ENCODE results near the gene EXOC2.

The EXOC2 gene

DNA sequence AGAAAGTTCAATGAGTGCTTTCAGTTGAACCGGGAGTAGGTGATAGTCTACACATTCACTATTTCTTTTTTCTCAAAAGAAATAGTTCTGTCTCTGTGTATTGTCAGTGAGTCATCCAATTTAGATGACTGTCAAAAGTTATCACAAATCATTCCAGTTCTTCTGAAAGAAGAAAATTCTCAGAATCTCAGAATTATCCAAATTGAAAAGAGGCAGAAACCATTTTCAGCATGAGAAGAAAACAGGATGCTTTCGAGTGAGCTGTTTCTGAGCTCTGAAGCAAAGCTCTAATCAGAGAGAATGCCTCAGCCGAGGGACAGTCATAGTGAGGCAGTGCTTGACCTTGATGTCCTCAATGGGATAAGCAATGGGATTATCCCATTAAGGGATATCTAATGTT is 134.0 kb downstream of the EXOC2 start:
- no peak for DNase-seq (ENCODE audit: low read depth)
- no peak overlapping the region for H3K4me3 ChIP-seq (ENCODE audit: low read depth, low read length)
- TF ChIP-seq, protein P1, sequence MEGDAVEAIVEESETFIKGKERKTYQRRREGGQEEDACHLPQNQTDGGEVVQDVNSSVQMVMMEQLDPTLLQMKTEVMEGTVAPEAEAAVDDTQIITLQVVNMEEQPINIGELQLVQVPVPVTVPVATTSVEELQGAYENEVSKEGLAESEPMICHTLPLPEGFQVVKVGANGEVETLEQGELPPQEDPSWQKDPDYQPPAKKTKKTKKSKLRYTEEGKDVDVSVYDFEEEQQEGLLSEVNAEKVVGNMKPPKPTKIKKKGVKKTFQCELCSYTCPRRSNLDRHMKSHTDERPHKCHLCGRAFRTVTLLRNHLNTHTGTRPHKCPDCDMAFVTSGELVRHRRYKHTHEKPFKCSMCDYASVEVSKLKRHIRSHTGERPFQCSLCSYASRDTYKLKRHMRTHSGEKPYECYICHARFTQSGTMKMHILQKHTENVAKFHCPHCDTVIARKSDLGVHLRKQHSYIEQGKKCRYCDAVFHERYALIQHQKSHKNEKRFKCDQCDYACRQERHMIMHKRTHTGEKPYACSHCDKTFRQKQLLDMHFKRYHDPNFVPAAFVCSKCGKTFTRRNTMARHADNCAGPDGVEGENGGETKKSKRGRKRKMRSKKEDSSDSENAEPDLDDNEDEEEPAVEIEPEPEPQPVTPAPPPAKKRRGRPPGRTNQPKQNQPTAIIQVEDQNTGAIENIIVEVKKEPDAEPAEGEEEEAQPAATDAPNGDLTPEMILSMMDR (IDR thresholded peaks at IDR 0.05; ENCODE audit: low read depth, low read length, missing control alignments): no peak
- in situ Hi-C loops (cut with HindIII; ENCODE audit: low sequenced_read_pairs): no loop called here

DNA sequence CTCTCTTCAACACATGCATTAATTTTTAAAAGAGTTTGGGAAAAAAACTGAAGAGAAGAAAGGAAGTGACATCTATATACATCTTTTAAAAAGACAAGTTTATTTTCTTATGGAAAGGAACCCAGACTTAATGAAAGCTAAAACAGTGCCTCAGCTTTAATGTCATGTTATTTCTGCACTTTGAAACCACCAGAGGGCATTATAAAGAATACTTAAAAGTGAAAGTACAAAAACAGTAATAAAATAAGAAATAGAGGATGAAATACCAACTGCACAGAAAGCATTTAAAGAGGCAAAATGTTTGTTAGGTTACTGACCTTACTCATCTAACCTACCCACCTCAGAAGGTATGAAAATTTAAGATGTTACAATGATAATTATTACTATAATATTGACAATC is 134.8 kb downstream of the EXOC2 start:
- DNase-seq (ENCODE audit: low read depth): no peak
- TF ChIP-seq, protein P1 (IDR thresholded peaks at IDR 0.05; ENCODE audit: low read depth, low read length, missing control alignments): peak; percentile 10
- in situ Hi-C loops (cut with HindIII; ENCODE audit: low sequenced_read_pairs): no loop called here
- no peak overlapping the region for H3K4me3 ChIP-seq (ENCODE audit: low read depth, low read length)

DNA sequence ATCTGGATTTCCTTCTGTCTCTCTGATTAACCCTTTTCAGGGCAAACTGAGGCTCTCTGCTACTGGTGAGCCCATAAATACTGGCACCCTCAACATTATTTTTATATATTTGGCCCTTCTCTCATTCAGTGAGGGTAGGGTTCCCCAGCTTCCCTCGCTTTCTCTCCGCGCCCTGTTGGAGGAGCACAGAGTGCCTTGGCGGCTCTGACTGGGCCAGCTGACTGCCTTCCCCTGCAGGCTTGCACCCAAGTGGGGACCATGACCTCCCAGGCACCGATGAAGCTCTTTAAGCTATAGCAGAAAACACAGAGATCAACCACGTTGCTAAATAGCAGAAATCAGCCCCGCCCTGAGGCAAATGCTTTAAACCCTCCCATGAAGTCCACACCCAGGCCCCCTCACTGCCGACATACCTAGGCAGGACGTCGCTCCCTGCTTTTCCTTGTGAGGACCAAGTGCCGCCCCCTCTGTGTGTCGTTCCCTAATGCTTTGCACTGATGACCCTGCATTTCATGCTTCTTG is 141.0 kb downstream of the EXOC2 start:
- H3K4me3 ChIP-seq (ENCODE audit: low read depth, low read length): no peak overlapping the region
- in situ Hi-C loops (cut with HindIII; ENCODE audit: low sequenced_read_pairs): no loop called here
- TF ChIP-seq, protein P1 (IDR thresholded peaks at IDR 0.05; ENCODE audit: low read depth, low read length, missing control alignments): no peak
- no peak for DNase-seq (ENCODE audit: low read depth)

DNA sequence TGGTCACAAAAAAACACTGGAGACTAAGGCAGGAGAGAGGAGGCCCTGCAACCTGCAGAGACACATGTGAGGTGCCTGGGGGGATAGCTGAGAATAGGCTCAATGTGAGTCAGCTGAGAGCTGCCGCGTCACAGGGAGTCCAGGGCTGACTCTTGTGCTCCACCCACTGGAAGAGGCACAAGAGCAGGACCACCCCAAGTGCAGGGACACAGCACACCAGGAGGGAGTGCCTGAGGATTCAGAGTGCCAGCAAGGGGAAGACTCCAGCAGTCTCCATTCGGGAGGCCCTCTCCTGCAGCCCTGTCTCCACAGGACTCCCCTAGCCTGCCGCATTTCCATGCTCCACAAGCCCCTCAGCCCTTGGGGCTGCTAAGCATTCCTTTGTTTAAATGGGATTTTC is 141.5 kb downstream of the EXOC2 start:
- no peak for DNase-seq (ENCODE audit: low read depth)
- TF ChIP-seq, protein P1 (IDR thresholded peaks at IDR 0.05; ENCODE audit: low read depth, low read length, missing control alignments): peak; percentile 29
- no peak overlapping the region for H3K4me3 ChIP-seq (ENCODE audit: low read depth, low read length)
- in situ Hi-C loops (cut with HindIII; ENCODE audit: low sequenced_read_pairs): no loop called here

DNA sequence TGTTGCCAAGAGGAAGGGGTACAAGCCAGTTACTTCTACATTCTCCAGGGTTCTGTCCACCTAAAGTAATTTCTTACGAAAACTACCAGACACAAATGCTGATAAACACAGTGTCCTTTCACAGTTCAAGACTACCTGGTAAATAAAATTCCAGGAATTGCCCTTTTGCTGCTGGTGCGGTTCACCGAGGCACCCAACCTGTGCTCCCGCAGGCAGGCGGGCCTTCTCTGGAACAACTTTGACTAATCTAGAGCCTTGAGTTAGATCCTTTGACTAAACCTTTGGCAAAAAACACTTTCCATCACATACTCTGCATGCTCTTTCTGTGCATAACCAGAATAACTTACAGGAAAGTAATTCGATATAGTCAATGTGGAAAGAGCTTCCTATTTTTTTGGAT is 143.0 kb downstream of the EXOC2 start:
- no peak for DNase-seq (ENCODE audit: low read depth)

DNA sequence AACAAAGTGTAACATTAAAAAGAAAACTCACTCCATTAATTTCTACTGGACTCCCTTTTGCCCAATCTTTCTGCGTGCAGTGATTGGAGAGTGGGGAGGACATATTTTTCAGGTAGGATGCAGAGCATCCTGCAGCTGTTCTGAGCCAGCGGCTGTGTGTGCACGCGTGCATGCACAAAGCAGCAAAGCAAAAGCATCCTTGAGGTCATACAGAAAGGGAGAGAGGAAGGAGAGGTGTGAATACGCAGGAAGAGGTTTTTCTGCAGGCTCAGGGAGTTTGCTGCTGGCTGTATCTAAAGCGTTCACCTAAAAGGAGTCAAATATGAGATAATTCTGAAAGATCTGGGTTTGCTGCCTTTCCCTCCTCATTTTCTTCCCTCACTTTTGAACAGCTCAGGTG is 144.4 kb downstream of the EXOC2 start:
- H3K4me3 ChIP-seq (ENCODE audit: low read depth, low read length): no peak overlapping the region
- TF ChIP-seq, protein P1 (IDR thresholded peaks at IDR 0.05; ENCODE audit: low read depth, low read length, missing control alignments): no peak
- in situ Hi-C loops (cut with HindIII; ENCODE audit: low sequenced_read_pairs): no loop called here
- DNase-seq (ENCODE audit: low read depth): no peak

More for the DNA sequence above, 143.0 kb downstream of the EXOC2 start:
- in situ Hi-C loops (cut with HindIII; ENCODE audit: low sequenced_read_pairs): no loop called here
- H3K4me3 ChIP-seq (ENCODE audit: low read depth, low read length): no peak overlapping the region
- TF ChIP-seq, protein P1 (IDR thresholded peaks at IDR 0.05; ENCODE audit: low read depth, low read length, missing control alignments): no peak

DNA sequence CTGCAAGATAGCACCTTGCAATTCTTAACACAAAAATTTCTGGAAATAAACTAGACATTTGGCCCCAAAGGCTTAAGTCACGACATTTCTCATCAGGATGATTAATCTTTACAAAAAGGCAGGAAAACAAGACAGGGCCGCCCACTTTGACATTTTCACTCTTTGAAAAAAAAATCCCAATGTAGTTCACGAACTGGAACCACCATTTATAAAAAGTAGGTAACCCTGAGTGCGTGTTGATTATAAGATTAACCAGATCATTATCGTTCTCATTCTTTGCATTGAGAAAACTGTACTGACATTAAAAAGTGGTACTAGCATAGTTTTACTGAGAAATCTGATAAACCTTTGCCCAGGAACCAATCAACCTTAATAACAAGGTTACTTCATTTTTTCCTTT is 144.8 kb downstream of the EXOC2 start:
- TF ChIP-seq, protein P1 (IDR thresholded peaks at IDR 0.05; ENCODE audit: low read depth, low read length, missing control alignments): no peak
- in situ Hi-C loops (cut with HindIII; ENCODE audit: low sequenced_read_pairs): no loop called here
- H3K4me3 ChIP-seq (ENCODE audit: low read depth, low read length): no peak overlapping the region
- DNase-seq (ENCODE audit: low read depth): no peak
